ENCODE results near the gene SH2B2.

DNA sequence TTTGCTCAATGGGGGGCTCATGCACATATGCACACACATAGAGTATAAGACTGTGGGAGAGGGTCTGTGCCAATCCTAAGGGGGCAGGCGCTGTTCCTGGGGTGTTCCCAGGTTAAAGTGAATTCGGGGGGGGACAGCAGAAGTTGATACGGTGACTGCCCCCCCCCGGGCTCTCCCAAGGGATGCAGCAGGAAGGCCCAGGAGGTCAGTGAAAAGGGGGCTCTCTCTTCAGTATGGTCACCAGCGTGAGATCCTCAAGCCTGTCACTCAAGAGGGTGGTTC is 37.2 kb downstream of the SH2B2 start:
- TF ChIP-seq POLR2AphosphoS5 (IDR thresholded peaks at IDR 0.05; ENCODE audit: borderline replicate concordance, low read depth, low read length) = no peak
- TF ChIP-seq EZH2 (IDR thresholded peaks at IDR 0.05) = no peak
- TF ChIP-seq FOXP2 (optimal IDR thresholded peaks at IDR 0.05; ENCODE audit: control extremely low read depth, extremely low read length, insufficient read depth) = no peak

All from SK-N-MC (cell line).